ENCODE data around the gene MAP4K3. TPM values are rescaled to one million over a fixed set of nuclear protein-coding genes. Genes with fewer than 3 reads are reported as not detected.
"Not testable (repeated sequence)": the region's sequence is repeated elsewhere in the genome, so short reads cannot be mapped to it uniquely, and the experiment has no call there.

Gene MAP4K3
- total RNA-seq, 1 donor from 2014 or later: 18.3 TPM

- no peak for DNase-seq (ENCODE audit: low read depth)
- no peak for TF ChIP-seq CTCF (conservative IDR thresholded peaks at IDR 0.05; ENCODE audit: low read depth, low read length)
- H3K4me3 ChIP-seq (ENCODE audit: low read depth, low read length): no peak overlapping the region
Measured at GRCh38 chr2:39362595-39362994, 74.5 kb downstream of the MAP4K3 start.

GRCh38 chr2:39361511-39361910, 75.6 kb downstream of the MAP4K3 start:
- no peak for DNase-seq (ENCODE audit: low read depth)
- H3K4me3 ChIP-seq (ENCODE audit: low read depth, low read length): no peak overlapping the region
- TF ChIP-seq CTCF (conservative IDR thresholded peaks at IDR 0.05; ENCODE audit: low read depth, low read length): no peak

GRCh38 chr2:39360342-39360741, 76.7 kb downstream of the MAP4K3 start:
- not testable (repeated sequence) for DNase-seq (ENCODE audit: low read depth); H3K4me3 ChIP-seq (ENCODE audit: low read depth, low read length)

GRCh38 chr2:39359453-39360038, 77.5 kb downstream of the MAP4K3 start:
- no peak for DNase-seq (ENCODE audit: low read depth)
- no peak overlapping the region for H3K4me3 ChIP-seq (ENCODE audit: low read depth, low read length)

GRCh38 chr2:39356922-39357639, 80.0 kb downstream of the MAP4K3 start:
- TF ChIP-seq CTCF (conservative IDR thresholded peaks at IDR 0.05; ENCODE audit: low read depth, low read length): no peak
- no peak for DNase-seq (ENCODE audit: low read depth)
- H3K4me3 ChIP-seq (ENCODE audit: low read depth, low read length): no peak overlapping the region

More at GRCh38 chr2:39359453-39360038, 77.5 kb downstream of the MAP4K3 start:
- TF ChIP-seq CTCF (conservative IDR thresholded peaks at IDR 0.05; ENCODE audit: low read depth, low read length): no peak

GRCh38 chr2:39350658-39351057, 86.4 kb downstream of the MAP4K3 start:
- DNase-seq (ENCODE audit: low read depth): no peak
- TF ChIP-seq CTCF (conservative IDR thresholded peaks at IDR 0.05; ENCODE audit: low read depth, low read length): no peak
- no peak overlapping the region for H3K4me3 ChIP-seq (ENCODE audit: low read depth, low read length)

GRCh38 chr2:39338502-39338901, 98.6 kb downstream of the MAP4K3 start:
- H3K4me3 ChIP-seq (ENCODE audit: low read depth, low read length): no peak overlapping the region
- no peak for TF ChIP-seq CTCF (conservative IDR thresholded peaks at IDR 0.05; ENCODE audit: low read depth, low read length)
- DNase-seq (ENCODE audit: low read depth): no peak
